HG02938 (cell line): ENCODE data around the gene GMPPA.
A peak's percentile ranks its signal among the peaks of the same experiment; 100 is the strongest.

Experiments
- ATAC-seq: cut with Tn5 transposase; IDR thresholded peaks from one replicate; pipeline ENCODE4 v1.9.1; 2021; ENCODE audit warnings: mild to moderate bottlenecking, moderate library complexity; ENCODE audit not compliant: unreplicated experiment

GMPPA gene

GRCh38 chr2:219517954-219518778 is 19.5 kb downstream of the GMPPA start:
- ATAC-seq, result no peak

DNA sequence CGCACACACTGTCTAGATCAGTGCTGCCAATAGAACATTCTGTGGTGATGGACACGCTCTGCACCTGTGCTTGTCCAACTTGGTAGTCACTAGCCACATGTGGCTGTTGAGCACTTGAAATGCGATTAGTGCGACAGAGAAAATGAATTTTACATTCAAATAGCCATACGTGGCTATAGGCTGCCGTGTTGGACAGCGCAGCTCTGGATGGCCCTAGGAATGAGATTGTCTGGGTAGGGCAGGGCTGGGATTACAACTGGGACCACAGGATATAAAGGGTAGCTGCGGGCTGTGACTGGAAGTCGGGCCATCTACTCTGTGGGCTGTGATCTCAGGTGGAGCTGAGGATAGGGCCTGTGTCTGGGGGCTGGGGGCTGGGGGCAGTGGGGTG is 20.8 kb downstream of the GMPPA start:
- ATAC-seq, result no peak

GRCh38 chr2:219520079-219520478 is 21.4 kb downstream of the GMPPA start:
- ATAC-seq, result no peak

GRCh38 chr2:219521066-219521880 is 22.6 kb downstream of the GMPPA start:
- ATAC-seq, result no peak

- no peak for ATAC-seq
Observed at GRCh38 chr2:219522111-219523030, 23.7 kb downstream of the GMPPA start.

DNA sequence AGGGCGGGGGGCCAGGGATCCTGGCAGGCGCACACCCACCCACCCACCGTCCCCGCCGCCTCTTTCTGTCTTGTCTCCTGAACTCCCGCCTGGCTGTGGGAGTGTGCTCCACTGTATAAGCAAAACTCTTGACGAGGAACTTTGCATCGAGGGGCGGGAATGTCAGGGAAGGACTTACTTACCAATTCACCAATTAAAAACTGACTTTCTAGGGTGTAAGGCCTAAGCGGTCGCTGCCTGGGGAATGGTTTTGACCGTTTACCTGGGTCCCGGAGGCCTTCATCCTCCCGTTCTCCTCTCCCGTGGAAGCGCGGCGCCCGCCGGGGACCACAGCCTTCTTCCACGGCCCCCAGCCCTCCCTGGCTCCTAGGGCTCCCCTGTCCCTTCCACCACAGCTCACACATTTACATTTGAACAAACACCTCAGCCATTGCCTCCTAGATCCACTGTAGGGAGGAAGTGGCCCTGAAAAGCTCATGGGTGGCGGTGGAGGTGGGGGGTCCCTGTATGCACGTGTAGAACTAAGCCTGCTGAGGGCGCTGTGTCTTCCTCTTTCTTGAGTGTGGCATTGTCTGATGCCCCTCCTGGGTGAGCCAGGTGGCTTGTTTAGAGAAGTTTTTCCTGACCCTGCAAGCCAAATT is 24.5 kb downstream of the GMPPA start:
- ATAC-seq, result no peak

- ATAC-seq, result no peak
Observed at GRCh38 chr2:219524817-219525216, 26.1 kb downstream of the GMPPA start.

- ATAC-seq, result no peak
Observed at GRCh38 chr2:219525533-219526232, 27.0 kb downstream of the GMPPA start.

DNA sequence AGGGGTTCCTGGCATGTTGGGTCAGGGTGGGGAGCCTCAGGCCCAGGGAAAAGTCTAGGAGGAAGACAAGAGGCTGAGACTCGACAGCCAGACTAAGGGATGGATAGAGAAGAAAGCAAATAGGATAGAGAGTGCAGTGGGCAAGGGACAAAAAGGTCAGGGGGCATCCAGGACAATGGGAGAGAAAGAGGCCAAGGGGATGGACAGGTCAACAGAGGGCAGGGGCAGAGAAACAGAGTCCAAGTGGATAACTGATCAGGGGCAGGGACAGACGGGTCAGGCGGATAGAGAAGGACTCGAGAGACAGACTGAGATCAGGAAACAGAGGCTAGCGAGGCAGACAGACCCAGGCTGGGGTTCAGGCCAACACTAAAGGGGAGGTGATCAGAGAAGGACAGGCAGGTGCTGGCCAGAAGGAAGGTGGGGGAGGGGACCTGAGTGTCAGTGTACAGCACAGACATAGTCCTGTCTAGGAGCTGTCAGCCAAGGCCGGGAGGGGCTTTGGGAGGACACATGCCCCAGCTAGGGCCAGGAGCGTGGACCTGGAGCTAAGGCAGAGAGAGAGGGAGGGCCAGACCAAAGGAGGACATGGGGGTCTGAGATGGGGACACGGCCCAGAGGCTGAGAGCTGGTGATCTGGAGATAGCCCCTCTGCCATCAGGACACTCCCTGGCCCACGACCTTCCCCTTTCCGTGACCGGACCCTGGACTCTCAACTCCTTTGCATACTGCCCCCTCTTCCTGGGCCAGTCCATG is 27.8 kb downstream of the GMPPA start:
- ATAC-seq, result no peak

DNA sequence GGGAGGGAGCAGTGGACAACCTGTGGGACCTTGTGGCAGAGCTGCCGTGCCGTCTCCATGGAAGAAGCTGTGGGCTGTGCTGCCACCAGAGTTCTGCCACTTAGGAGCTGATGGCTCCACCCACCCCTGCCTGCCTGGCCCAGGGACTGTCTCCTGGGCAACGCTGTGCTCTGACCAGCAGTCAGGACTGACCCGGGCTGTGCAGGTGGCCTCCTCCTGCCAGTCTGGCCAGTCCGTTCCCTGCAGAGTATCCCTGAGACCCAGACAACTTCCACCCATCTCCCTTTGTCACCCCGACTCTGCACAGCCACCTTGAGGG is 28.3 kb downstream of the GMPPA start:
- no peak for ATAC-seq

- ATAC-seq, result no peak
Observed at GRCh38 chr2:219527472-219527871, 28.8 kb downstream of the GMPPA start.

DNA sequence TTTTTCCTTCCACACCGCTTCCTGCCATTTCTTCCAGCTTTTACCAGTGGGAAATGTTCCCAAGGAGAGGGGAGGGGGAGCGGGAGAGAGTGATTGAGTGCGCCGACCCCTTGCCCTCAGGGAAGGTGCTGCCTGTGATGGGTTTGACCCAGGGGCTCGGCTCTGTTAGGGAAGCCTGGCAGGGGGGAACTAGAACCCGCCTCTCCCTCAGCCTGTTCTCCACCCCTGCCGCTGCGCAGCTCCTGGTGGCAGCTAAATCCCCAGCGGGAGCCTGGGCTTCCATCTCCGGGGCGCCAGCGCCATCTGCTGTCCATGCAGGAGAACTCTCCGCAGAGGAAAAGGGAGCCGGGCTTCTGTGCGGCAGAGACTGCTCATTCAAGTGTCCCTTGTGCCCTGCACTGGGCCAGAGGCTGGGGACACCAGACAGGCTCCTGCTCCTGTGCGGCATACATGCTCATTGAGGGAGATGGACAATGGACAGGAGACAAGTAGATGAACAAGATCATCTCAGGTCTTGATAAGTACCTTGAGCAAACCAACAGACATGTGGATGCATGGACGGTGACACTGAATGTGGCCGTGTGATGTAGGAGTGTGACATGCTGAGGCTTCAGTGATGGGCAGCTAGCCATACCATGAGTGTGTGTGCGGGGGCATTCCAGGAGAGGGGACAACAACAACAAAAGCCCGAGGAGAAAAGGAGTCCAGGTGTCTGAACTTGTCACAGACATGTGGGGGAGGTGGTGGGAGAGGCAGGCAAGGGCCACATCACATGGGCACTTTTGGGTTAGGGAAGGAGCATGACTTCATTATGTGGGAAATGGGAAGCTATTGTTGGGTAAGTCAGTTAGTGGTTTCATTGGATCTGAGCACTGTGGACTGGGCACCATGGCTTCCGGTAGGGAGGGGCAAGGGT is 31.6 kb downstream of the GMPPA start:
- ATAC-seq, result peak; percentile 79

GRCh38 chr2:219531639-219532377 is 33.1 kb downstream of the GMPPA start:
- ATAC-seq, result no peak

- no peak for ATAC-seq
Observed at GRCh38 chr2:219532378-219532649, 33.6 kb downstream of the GMPPA start.

- ATAC-seq, result no peak
Observed at GRCh38 chr2:219533930-219534661, 35.4 kb downstream of the GMPPA start.

- ATAC-seq, result no peak
Observed at GRCh38 chr2:219536425-219536824, 37.7 kb downstream of the GMPPA start.

DNA sequence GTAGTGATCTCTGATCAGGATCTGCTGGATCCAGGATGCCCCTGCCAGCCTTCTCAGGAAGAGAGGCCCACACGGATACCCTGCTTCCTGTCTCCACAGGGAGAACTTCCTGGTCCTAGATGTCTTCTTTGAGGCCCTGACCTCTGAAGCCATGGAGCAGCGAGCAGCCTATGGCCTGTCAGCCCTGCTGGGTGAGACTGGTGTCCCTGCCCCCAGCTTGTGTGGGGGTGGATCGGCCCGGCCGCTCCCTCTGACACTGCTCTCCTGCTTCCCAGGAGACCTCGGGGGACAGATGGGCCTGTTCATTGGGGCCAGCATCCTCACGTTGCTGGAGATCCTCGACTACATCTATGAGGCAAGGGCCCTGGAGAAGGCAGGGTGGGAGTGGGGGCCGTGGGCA is 38.3 kb downstream of the GMPPA start:
- no peak for ATAC-seq
